ENCODE measurements around the gene RAB27A.
"Not testable (repeated sequence)": the region's sequence is repeated elsewhere in the genome, so short reads cannot be mapped to it uniquely, and the experiment has no call there.

Gene RAB27A

GRCh38 chr15:55255714-55256113, 33.9 kb downstream of the RAB27A start:
- no peak for DNase-seq
- peaks cover 71% of the 10 kb centered on the region for H3K79me2 ChIP-seq (ENCODE audit: low read length)
- H3K27me3 ChIP-seq (replicated peaks; ENCODE audit: insufficient read depth, low read length) = no peaks in the 10 kb centered on the region
- H3K27ac ChIP-seq (ENCODE audit: low read length) = no peak overlapping the region
- H3K36me3 ChIP-seq (replicated peaks; ENCODE audit: insufficient read depth, low read length) = 0 out of 2 replicates have a peak, but pooled peaks cover 6% of the 10 kb centered on the region
- no peak overlapping the region for H2AFZ ChIP-seq (ENCODE audit: low read length)
- no peak overlapping the region for H3K4me2 ChIP-seq (ENCODE audit: low read depth, low read length)
- H3F3A ChIP-seq (ENCODE audit: insufficient read depth, low read length) = no peaks in the 10 kb centered on the region
- H3K9me2 ChIP-seq (replicated peaks; ENCODE audit: insufficient read depth, low read length) = no peaks in the 10 kb centered on the region
- H3K4me1 ChIP-seq (ENCODE audit: low read length) = no peaks in the 10 kb centered on the region
- no peaks in the 10 kb centered on the region for H4K20me1 ChIP-seq (ENCODE audit: insufficient read depth, low read length)
- H3K4me3 ChIP-seq (ENCODE audit: low read length) = no peak overlapping the region
- no peaks in the 10 kb centered on the region for H3K9me3 ChIP-seq (replicated peaks; ENCODE audit: insufficient read depth, low read length)
- TF ChIP-seq EZH2phosphoT487 (IDR thresholded peaks at IDR 0.05; ENCODE audit: low read length) (no peak), CTCF (IDR thresholded peaks at IDR 0.05; ENCODE audit: low read length) (no peak), EZH2 (optimal IDR thresholded peaks at IDR 0.05; ENCODE audit: low read depth, low read length) (no peak)
- H3K9ac ChIP-seq (ENCODE audit: low read length) = no peak overlapping the region

- no peak overlapping the region for H3K27ac ChIP-seq (ENCODE audit: low read length)
- no peak overlapping the region for H3K4me3 ChIP-seq (ENCODE audit: low read length)
These were observed 34.5 kb downstream of the RAB27A start for GRCh38 chr15:55254916-55255679.

GRCh38 chr15:55253580-55253979, 36.0 kb downstream of the RAB27A start:
- Histone ChIP-seq H3K9ac (ENCODE audit: low read length) (no peak overlapping the region), H3K4me3 (ENCODE audit: low read length) (no peak overlapping the region), H3K4me2 (ENCODE audit: low read depth, low read length) (no peak overlapping the region), H3K27ac (ENCODE audit: low read length) (no peak overlapping the region), H3K9me2 (replicated peaks; ENCODE audit: insufficient read depth, low read length) (no peaks in the 10 kb centered on the region), H3K36me3 (replicated peaks; ENCODE audit: insufficient read depth, low read length) (no peaks in the 10 kb centered on the region), H4K20me1 (ENCODE audit: insufficient read depth, low read length) (no peaks in the 10 kb centered on the region), H3K9me3 (replicated peaks; ENCODE audit: insufficient read depth, low read length) (no peaks in the 10 kb centered on the region), H3K79me2 (ENCODE audit: low read length) (peaks cover 70% of the 10 kb centered on the region), H3K4me1 (ENCODE audit: low read length) (no peaks in the 10 kb centered on the region), H2AFZ (ENCODE audit: low read length) (no peak overlapping the region), H3K27me3 (replicated peaks; ENCODE audit: insufficient read depth, low read length) (no peaks in the 10 kb centered on the region), H3F3A (ENCODE audit: insufficient read depth, low read length) (0 out of 2 replicates have a peak, but pooled peaks cover 2% of the 10 kb centered on the region)
- TF ChIP-seq CTCF (IDR thresholded peaks at IDR 0.05; ENCODE audit: low read length) = no peak
- TF ChIP-seq EZH2 (optimal IDR thresholded peaks at IDR 0.05; ENCODE audit: low read depth, low read length) = no peak
- TF ChIP-seq EZH2phosphoT487 (IDR thresholded peaks at IDR 0.05; ENCODE audit: low read length) = no peak
- DNase-seq = no peak

More at GRCh38 chr15:55254916-55255679, 34.5 kb downstream of the RAB27A start:
- Histone ChIP-seq H3F3A (ENCODE audit: insufficient read depth, low read length) (no peaks in the 10 kb centered on the region), H3K27me3 (replicated peaks; ENCODE audit: insufficient read depth, low read length) (no peaks in the 10 kb centered on the region), H3K9me2 (replicated peaks; ENCODE audit: insufficient read depth, low read length) (no peaks in the 10 kb centered on the region), H3K9ac (ENCODE audit: low read length) (no peak overlapping the region), H3K9me3 (replicated peaks; ENCODE audit: insufficient read depth, low read length) (no peaks in the 10 kb centered on the region), H3K4me1 (ENCODE audit: low read length) (no peaks in the 10 kb centered on the region), H2AFZ (ENCODE audit: low read length) (no peak overlapping the region), H3K79me2 (ENCODE audit: low read length) (peaks cover 71% of the 10 kb centered on the region), H4K20me1 (ENCODE audit: insufficient read depth, low read length) (no peaks in the 10 kb centered on the region), H3K36me3 (replicated peaks; ENCODE audit: insufficient read depth, low read length) (0 out of 2 replicates have a peak, but pooled peaks cover 5% of the 10 kb centered on the region), H3K4me2 (ENCODE audit: low read depth, low read length) (no peak overlapping the region)
- TF ChIP-seq EZH2phosphoT487 (IDR thresholded peaks at IDR 0.05; ENCODE audit: low read length) (no peak), CTCF (IDR thresholded peaks at IDR 0.05; ENCODE audit: low read length) (no peak), EZH2 (optimal IDR thresholded peaks at IDR 0.05; ENCODE audit: low read depth, low read length) (no peak)
- DNase-seq = no peak

GRCh38 chr15:55252201-55252600, 37.4 kb downstream of the RAB27A start:
- H3K9me2 ChIP-seq (replicated peaks; ENCODE audit: insufficient read depth, low read length); H4K20me1 ChIP-seq (ENCODE audit: insufficient read depth, low read length); H3K9ac ChIP-seq (ENCODE audit: low read length); H3K4me2 ChIP-seq (ENCODE audit: low read depth, low read length); H2AFZ ChIP-seq (ENCODE audit: low read length); H3K4me3 ChIP-seq (ENCODE audit: low read length); H3F3A ChIP-seq (ENCODE audit: insufficient read depth, low read length); H3K36me3 ChIP-seq (replicated peaks; ENCODE audit: insufficient read depth, low read length); H3K27me3 ChIP-seq (replicated peaks; ENCODE audit: insufficient read depth, low read length); H3K27ac ChIP-seq (ENCODE audit: low read length); H3K9me3 ChIP-seq (replicated peaks; ENCODE audit: insufficient read depth, low read length); DNase-seq; H3K4me1 ChIP-seq (ENCODE audit: low read length): not testable (repeated sequence)
- peaks cover 71% of the 10 kb centered on the region for H3K79me2 ChIP-seq (ENCODE audit: low read length)
